HepG2 (cell line): ENCODE measurements around the gene ALOX5. TPM values are rescaled to one million over a fixed set of nuclear protein-coding genes. Genes with fewer than 3 reads are reported as not detected.

Source experiments
- ATAC-seq: fragments of 200-7000 bp; cut with Tn5 transposase; 3 replicates; pipeline ENCODE4 v1.9.1; 2020; ENCODE audit warnings: mild to moderate bottlenecking, moderate library complexity
- BruUV-seq: library from RNA; stranded (reverse); fragments of 400-500 nt; replicated peaks from 2 replicates; lab custom pipeline; 2021; lab: Mats Ljungman, UMichigan
- CTCF ChIA-PET: fragments of 300-600 bp; formaldehyde crosslinking; extraction: SDS; loops from one replicate; lab custom pipeline; 2021; ENCODE audit warnings: low total read pairs, inconsistent platforms, low intra/inter-chr PET ratio; lab: Yijun Ruan, JAX
- POLR2A ChIA-PET: fragments of 350-600 bp; sonication (Branson Sonifier 250); formaldehyde crosslinking; loops from one replicate; lab custom pipeline; 2020; ENCODE audit warnings: antibody characterized with exemption, inconsistent platforms; lab: Yijun Ruan, JAX
- DNase-seq: peaks from one replicate; pipeline ENCODE4 v3.0.0-alpha.2; 2015; ENCODE audit warnings: low spot score
- FAIRE-seq: peaks from 3 replicates; lab custom pipeline; 2011; peaks lifted over from hg19 to GRCh38; lab: Jason Lieb, UNC
- H2AFZ ChIP-seq: one replicate; pipeline ENCODE4 v1.6.1; 2011; ENCODE audit warnings: low read length, inconsistent platforms
- H3K27ac ChIP-seq: fragments of 300-600 bp; 3 replicates; pipeline ENCODE4 v1.8.0; 2011; ENCODE audit warnings: mixed run types, mild to moderate bottlenecking, mixed read lengths, low read length, inconsistent platforms; ENCODE audit not compliant: insufficient read depth; ENCODE audit errors: extremely low read length
- H3K27me3 ChIP-seq, 2 experiments: fragments of 200-600 bp in 1 of 2; 2 replicates in 1 of 2; 3 replicates in 1 of 2; pipeline versions ENCODE4 v1.6.0 to v1.8.0; 2011; ENCODE audit warnings: low read length in 2 of 2, mild to moderate bottlenecking in 2 of 2, moderate library complexity in 2 of 2, inconsistent platforms in 1 of 2; ENCODE audit not compliant: insufficient read depth in 2 of 2, control insufficient read depth in 1 of 2
- H3K36me3 ChIP-seq, 2 experiments: fragments of 200-600 bp in 1 of 2; replicated peaks in 1 of 2; 2 replicates in 1 of 2; 3 replicates in 1 of 2; pipeline versions ENCODE4 v1.5.1 to v1.8.0; 2011; ENCODE audit warnings: low read length in 2 of 2, inconsistent platforms in 1 of 2; ENCODE audit not compliant: insufficient read depth in 2 of 2, control insufficient read depth in 1 of 2
- H3K4me1 ChIP-seq: 2 replicates; pipeline ENCODE4 v1.5.1; 2012; ENCODE audit warnings: low read length, inconsistent platforms; ENCODE audit not compliant: insufficient read depth
- H3K4me2 ChIP-seq: 2 replicates; pipeline ENCODE4 v1.6.0; 2011; ENCODE audit warnings: low read depth, low read length, inconsistent platforms
- H3K4me3 ChIP-seq, 3 experiments: fragments of 200-600 bp in 1 of 3; sonication (generic), shearing (Covaris generic) in 1 of 3; replicated peaks in 1 of 3; 2 replicates each; pipeline ENCODE4 v1.5.1; 2011 to 2016; ENCODE audit warnings: low read length in 3 of 3, inconsistent platforms in 2 of 3, low read depth in 2 of 3, mild to moderate bottlenecking in 2 of 3, control low read depth in 1 of 3, mixed read lengths in 1 of 3; ENCODE audit not compliant: insufficient read depth in 1 of 3
- H3K79me2 ChIP-seq: one replicate; pipeline ENCODE4 v1.6.1; 2011; ENCODE audit warnings: low read length, inconsistent platforms; ENCODE audit not compliant: insufficient read depth
- H3K9ac ChIP-seq: 2 replicates; pipeline ENCODE4 v1.6.0; 2011; ENCODE audit warnings: mild to moderate bottlenecking, low read depth, low read length, inconsistent platforms; ENCODE audit not compliant: insufficient read depth
- H3K9me3 ChIP-seq: 2 replicates; pipeline ENCODE4 v1.5.1; 2012; ENCODE audit warnings: mild to moderate bottlenecking, low read length
- H4K20me1 ChIP-seq: 2 replicates; pipeline ENCODE4 v1.6.0; 2011; ENCODE audit warnings: inconsistent platforms, mild to moderate bottlenecking, low read length, moderate library complexity; ENCODE audit not compliant: insufficient read depth
- BCL6 ChIP-seq: IDR thresholded peaks from 2 replicates; pipeline ENCODE4 v1.6.1; 2016; ENCODE audit warnings: missing genetic modification reagents, missing compliant biosample characterization
- CREB3 ChIP-seq: sonication (generic); formaldehyde crosslinking; IDR thresholded peaks from 2 replicates; pipeline ENCODE4 v1.5.0; 2020; ENCODE audit warnings: missing genetic modification reagents
- ERF ChIP-seq: IDR thresholded peaks from 2 replicates; pipeline ENCODE4 v1.6.1; 2018; ENCODE audit warnings: missing biosample characterization, missing genetic modification reagents
- KLF12 ChIP-seq: sonication (generic); formaldehyde crosslinking; IDR thresholded peaks from 2 replicates; pipeline ENCODE4 v1.4.0; 2020; ENCODE audit warnings: missing genetic modification reagents, borderline replicate concordance
- KMT2A ChIP-seq: sonication (generic); formaldehyde crosslinking; IDR thresholded peaks from 2 replicates; pipeline ENCODE4 v1.4.0; 2020; ENCODE audit warnings: missing genetic modification reagents
- MEIS2 ChIP-seq: sonication (generic); formaldehyde crosslinking; IDR thresholded peaks from 2 replicates; pipeline ENCODE4 v1.9.0; 2021; ENCODE audit warnings: mild to moderate bottlenecking, missing genetic modification reagents
- NCOA1 ChIP-seq: sonication (generic); formaldehyde crosslinking; IDR thresholded peaks from 2 replicates; pipeline ENCODE4 v1.9.0; 2021; ENCODE audit warnings: missing genetic modification reagents
- NFATC3 ChIP-seq: sonication (generic); formaldehyde crosslinking; IDR thresholded peaks from 2 replicates; pipeline ENCODE4 v1.5.1; 2020; ENCODE audit warnings: mild to moderate bottlenecking, missing genetic modification reagents
- ONECUT2 ChIP-seq: sonication (generic); formaldehyde crosslinking; IDR thresholded peaks from 2 replicates; pipeline ENCODE4 v1.4.0; 2020; ENCODE audit warnings: missing genetic modification reagents
- TBP ChIP-seq: sonication (generic); formaldehyde crosslinking; IDR thresholded peaks from 2 replicates; pipeline ENCODE4 v1.5.0; 2020; ENCODE audit warnings: missing genetic modification reagents
- ZMYM3 ChIP-seq: sonication (generic); formaldehyde crosslinking; IDR thresholded peaks from 2 replicates; pipeline ENCODE4 v1.5.1; 2020; ENCODE audit warnings: mild to moderate bottlenecking, missing genetic modification reagents
- ZNF333 ChIP-seq: sonication (generic); formaldehyde crosslinking; IDR thresholded peaks from 2 replicates; pipeline ENCODE4 v1.4.0; 2020; ENCODE audit warnings: mild to moderate bottlenecking, missing genetic modification reagents, borderline replicate concordance
- ZNF616 ChIP-seq: sonication (generic); formaldehyde crosslinking; IDR thresholded peaks from 2 replicates; pipeline ENCODE4 v1.5.0; 2020; ENCODE audit warnings: low read depth, mild to moderate bottlenecking, missing genetic modification reagents
- ZSCAN20 ChIP-seq: sonication (generic); formaldehyde crosslinking; IDR thresholded peaks from 2 replicates; pipeline ENCODE4 v1.4.0; 2020; ENCODE audit warnings: missing genetic modification reagents, mild to moderate bottlenecking, borderline replicate concordance
- WGBS: methylation state at CpG from one replicate; pipeline ENCODE4 v1.1.6; 2017; ENCODE audit warnings: low lambda C conversion rate; 5-methylcytosine and 5-hydroxymethylcytosine counted together
- in situ Hi-C: cut with HindIII; loops from 2 replicates; pipeline ENCODE4 v1.10.0; 2017; ENCODE audit warnings: low pct_unique_long_range_greater_than_20kb; ENCODE audit not compliant: extremely low pct_ligation_motif_present
- intact Hi-C: fragments of 100-400 bp; cut with micrococcal nuclease; formaldehyde crosslinking; loops from one replicate; pipeline ENCODE4 v1.10.0; 2022; ENCODE audit not compliant: unreplicated experiment
- polyA plus RNA-seq, 8 experiments: library from polyadenylated mRNA; depleted of rRNA in 3 of 8; stranded (reverse) in 7 of 8; unstranded in 1 of 8; fragments of >200 nt; fragmentation: Illumina TruSeq in 4 of 8; extraction: Trizol in 4 of 8; gene quantifications; 2 replicates each; pipeline versions ENCODE4 v1.2.1 to v1.2.3, GENCODE V29; 2011 to 2016; ENCODE audit warnings: low read depth in 4 of 8, missing spikeins in 1 of 8, mixed read lengths in 1 of 8; ENCODE audit not compliant: insufficient read depth in 1 of 8
- total RNA-seq, 5 experiments: library from RNA; depleted of rRNA; stranded (reverse); fragments of >200 nt; fragmentation: Illumina TruSeq; extraction: Trizol; gene quantifications; 2 replicates each; pipeline ENCODE4 v1.2.3, GENCODE V29; 2016; ENCODE audit warnings: low read depth in 1 of 5

Gene ALOX5
- total and polyA plus RNA-seq, 2 of the 13 experiments (the other 11 are each of a cell fraction or from before 2014, with no cell fraction given) = 0.04 TPM; not detected in 1

- no peak for ATAC-seq
- TF ChIP-seq ZNF616 = no peak
- no peak for TF ChIP-seq ZMYM3 (CRISPR knock-in tag)
- no peak for TF ChIP-seq TBP (CRISPR knock-in tag)
- TF ChIP-seq ZNF333 = no peak
- TF ChIP-seq ONECUT2 (CRISPR knock-in tag) = no peak
- no peak for TF ChIP-seq ZSCAN20 (CRISPR knock-in tag)
- TF ChIP-seq BCL6 (CRISPR knock-in tag) = no peak
- TF ChIP-seq NCOA1 (CRISPR knock-in tag) = no peak
- no peak for TF ChIP-seq CREB3 (CRISPR knock-in tag)
- no peak for TF ChIP-seq ERF (CRISPR knock-in tag)
- TF ChIP-seq MEIS2 (CRISPR knock-in tag) = no peak
- no peak for TF ChIP-seq KLF12 (CRISPR knock-in tag)
- TF ChIP-seq KMT2A (CRISPR knock-in tag) = no peak
- no peak for TF ChIP-seq NFATC3
- no peak overlapping the region for H3K9ac ChIP-seq
- in situ Hi-C loops = no loop called here
- H3K79me2 ChIP-seq = no peaks in the 10 kb centered on the region
- no peaks in the 10 kb centered on the region for H3K36me3 ChIP-seq
- H3K27me3 ChIP-seq = no peaks in the 10 kb centered on the region; a peak in 1 of 5 replicates
- no TSS peak for BruUV-seq
- DNase-seq = no peak
- WGBS = 7% methylated on average over 6 of the region's 6 CpGs
- no peak overlapping the region for H3K4me3 ChIP-seq
- POLR2A ChIA-PET = no interaction called here
- H4K20me1 ChIP-seq = no peaks in the 10 kb centered on the region
- H3K4me2 ChIP-seq = no peak overlapping the region
- no peak overlapping the region for H3K27ac ChIP-seq
- no peak overlapping the region for H2AFZ ChIP-seq
- H3K9me3 ChIP-seq = no peaks in the 10 kb centered on the region
- intact Hi-C loops = no loop called here
- no peaks in the 10 kb centered on the region for H3K4me1 ChIP-seq
- CTCF ChIA-PET = no interaction called here
- FAIRE-seq = no peak
These were observed 37.0 kb downstream of the ALOX5 start for GRCh38 chr10:45410807-45411606.
